Measurements from ENCODE around the gene NOS1.
"Not testable (repeated sequence)": the region's sequence is repeated elsewhere in the genome, so short reads cannot be mapped to it uniquely, and the experiment has no call there.

NOS1 gene

DNA sequence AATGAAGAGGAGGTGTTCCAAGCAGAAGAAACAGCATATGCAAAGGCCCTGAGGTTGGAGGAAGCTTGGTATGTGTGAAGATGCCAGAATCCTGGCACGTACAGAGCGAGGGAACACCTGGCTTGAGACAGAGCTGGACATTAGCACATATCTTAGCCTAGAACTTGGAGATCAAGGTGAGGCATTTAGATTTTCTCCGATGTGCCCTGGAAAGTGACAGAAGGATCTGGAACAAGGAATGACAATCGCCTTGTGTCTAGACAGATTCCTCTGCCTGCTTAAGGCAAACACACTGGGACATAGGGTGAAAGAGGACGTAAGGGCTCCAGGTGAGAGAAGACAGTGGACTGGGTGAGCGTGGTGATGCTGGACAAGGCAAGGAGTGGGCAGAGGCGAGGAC, 32.2 kb upstream of the NOS1 start:
- H3K4me3 ChIP-seq (ENCODE audit: low read depth, low read length): no peak overlapping the region

GRCh38 chr12:117390866-117391265, 29.4 kb upstream of the NOS1 start:
- no peak overlapping the region for H3K27ac ChIP-seq (ENCODE audit: low read depth, low read length)
- no peaks in the 10 kb centered on the region for H3K36me3 ChIP-seq (ENCODE audit: insufficient read depth, low read length)
- H2AFZ ChIP-seq (ENCODE audit: low read length, unreplicated experiment): no peak overlapping the region
- no peaks in the 10 kb centered on the region for H3K27me3 ChIP-seq (ENCODE audit: insufficient read depth, low read length)
- no peaks in the 10 kb centered on the region for H3K4me1 ChIP-seq (ENCODE audit: control insufficient read depth, insufficient read depth, low read length, unreplicated experiment)
- H3K4me3 ChIP-seq (ENCODE audit: low read depth, low read length): no peak overlapping the region
- no peaks in the 10 kb centered on the region for H3K79me2 ChIP-seq (ENCODE audit: control insufficient read depth, insufficient read depth, low read length, unreplicated experiment)

More for the DNA sequence above, 32.2 kb upstream of the NOS1 start:
- no peaks in the 10 kb centered on the region for H3K4me1 ChIP-seq (ENCODE audit: control insufficient read depth, insufficient read depth, low read length, unreplicated experiment)
- no peak overlapping the region for H3K27ac ChIP-seq (ENCODE audit: low read depth, low read length)
- no peak overlapping the region for H2AFZ ChIP-seq (ENCODE audit: low read length, unreplicated experiment)
- H3K79me2 ChIP-seq (ENCODE audit: control insufficient read depth, insufficient read depth, low read length, unreplicated experiment): no peaks in the 10 kb centered on the region
- H3K36me3 ChIP-seq (ENCODE audit: insufficient read depth, low read length): no peaks in the 10 kb centered on the region
- H3K27me3 ChIP-seq (ENCODE audit: insufficient read depth, low read length): no peaks in the 10 kb centered on the region

DNA sequence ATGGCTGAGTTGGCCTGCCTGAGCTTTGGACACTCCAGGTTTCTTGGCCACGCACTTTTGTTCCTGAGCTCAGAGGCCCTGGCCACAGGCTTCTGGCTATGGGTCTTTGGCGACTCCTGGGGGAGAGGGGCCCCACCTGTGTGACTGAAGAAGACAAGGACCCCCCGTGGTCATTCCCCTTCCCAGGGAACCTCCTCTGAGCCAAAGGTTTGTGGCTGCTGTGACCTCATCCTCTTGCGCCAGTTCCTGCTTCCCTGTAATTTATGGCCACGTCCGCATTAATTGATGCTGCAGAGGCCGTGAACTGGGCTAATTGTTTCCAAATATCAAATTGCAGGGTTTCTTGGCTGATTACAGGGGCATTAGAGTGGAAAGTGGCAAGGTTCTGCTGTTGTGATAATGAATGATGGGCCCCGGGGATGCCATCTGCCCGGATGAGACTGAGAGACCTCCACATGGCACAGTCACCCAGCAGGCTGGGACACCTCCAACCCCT, 27.6 kb upstream of the NOS1 start:
- no peaks in the 10 kb centered on the region for H3K27me3 ChIP-seq (ENCODE audit: insufficient read depth, low read length)
- H2AFZ ChIP-seq (ENCODE audit: low read length, unreplicated experiment): no peak overlapping the region
- no peaks in the 10 kb centered on the region for H3K36me3 ChIP-seq (ENCODE audit: insufficient read depth, low read length)
- H3K4me3 ChIP-seq (ENCODE audit: low read depth, low read length): no peak overlapping the region
- H3K4me1 ChIP-seq (ENCODE audit: control insufficient read depth, insufficient read depth, low read length, unreplicated experiment): no peaks in the 10 kb centered on the region
- no peaks in the 10 kb centered on the region for H3K79me2 ChIP-seq (ENCODE audit: control insufficient read depth, insufficient read depth, low read length, unreplicated experiment)
- no peak overlapping the region for H3K27ac ChIP-seq (ENCODE audit: low read depth, low read length)

DNA sequence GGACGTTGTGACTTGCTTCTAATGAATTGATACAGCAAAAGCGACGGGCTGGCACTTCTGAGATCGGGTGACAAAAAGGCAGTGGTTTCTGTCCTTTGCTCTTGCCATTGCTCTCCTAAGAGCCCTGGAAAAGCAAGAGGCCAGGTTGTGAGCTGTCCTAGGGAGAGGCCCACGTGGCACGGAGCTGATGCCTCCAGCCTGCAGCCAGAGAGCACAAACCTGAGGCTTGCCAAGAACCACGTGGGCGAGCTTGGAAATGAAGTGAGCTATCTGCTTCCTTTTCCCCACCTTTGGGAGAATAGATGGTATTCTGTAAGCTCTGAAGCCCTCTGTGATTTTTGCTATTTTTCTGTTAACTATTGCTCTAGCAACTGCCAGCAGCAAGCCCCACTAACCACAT, 26.4 kb upstream of the NOS1 start:
- Histone ChIP-seq H3K4me1 (ENCODE audit: control insufficient read depth, insufficient read depth, low read length, unreplicated experiment) (no peaks in the 10 kb centered on the region), H2AFZ (ENCODE audit: low read length, unreplicated experiment) (no peak overlapping the region), H3K4me3 (ENCODE audit: low read depth, low read length) (no peak overlapping the region), H3K27me3 (ENCODE audit: insufficient read depth, low read length) (no peaks in the 10 kb centered on the region), H3K79me2 (ENCODE audit: control insufficient read depth, insufficient read depth, low read length, unreplicated experiment) (no peaks in the 10 kb centered on the region), H3K27ac (ENCODE audit: low read depth, low read length) (no peak overlapping the region), H3K36me3 (ENCODE audit: insufficient read depth, low read length) (no peaks in the 10 kb centered on the region)

DNA sequence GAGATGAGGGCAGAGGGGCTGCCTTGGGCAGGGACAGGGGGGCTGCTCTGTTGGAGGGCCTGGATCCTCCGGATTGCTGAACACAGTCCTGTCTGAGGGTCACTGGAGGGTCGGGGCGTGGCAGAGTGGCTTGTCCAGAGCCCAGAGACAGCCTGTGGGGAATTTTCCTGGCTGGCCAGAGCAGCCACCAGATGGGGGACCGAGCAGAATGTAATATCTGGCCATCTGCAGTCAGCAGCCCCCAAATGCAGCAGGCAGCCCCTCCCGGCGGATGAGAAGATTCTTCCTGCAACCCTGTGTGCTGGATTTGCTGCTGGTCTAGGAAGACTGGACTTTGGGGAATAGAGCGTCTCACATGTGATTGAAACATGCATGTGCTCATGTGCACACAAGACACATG, 23.3 kb upstream of the NOS1 start:
- Histone ChIP-seq H3K27ac (ENCODE audit: low read depth, low read length) (no peak overlapping the region), H3K36me3 (ENCODE audit: insufficient read depth, low read length) (no peaks in the 10 kb centered on the region), H3K4me3 (ENCODE audit: low read depth, low read length) (no peak overlapping the region), H3K27me3 (ENCODE audit: insufficient read depth, low read length) (no peaks in the 10 kb centered on the region), H3K4me1 (ENCODE audit: control insufficient read depth, insufficient read depth, low read length, unreplicated experiment) (no peaks in the 10 kb centered on the region), H2AFZ (ENCODE audit: low read length, unreplicated experiment) (no peak overlapping the region), H3K79me2 (ENCODE audit: control insufficient read depth, insufficient read depth, low read length, unreplicated experiment) (no peaks in the 10 kb centered on the region)

DNA sequence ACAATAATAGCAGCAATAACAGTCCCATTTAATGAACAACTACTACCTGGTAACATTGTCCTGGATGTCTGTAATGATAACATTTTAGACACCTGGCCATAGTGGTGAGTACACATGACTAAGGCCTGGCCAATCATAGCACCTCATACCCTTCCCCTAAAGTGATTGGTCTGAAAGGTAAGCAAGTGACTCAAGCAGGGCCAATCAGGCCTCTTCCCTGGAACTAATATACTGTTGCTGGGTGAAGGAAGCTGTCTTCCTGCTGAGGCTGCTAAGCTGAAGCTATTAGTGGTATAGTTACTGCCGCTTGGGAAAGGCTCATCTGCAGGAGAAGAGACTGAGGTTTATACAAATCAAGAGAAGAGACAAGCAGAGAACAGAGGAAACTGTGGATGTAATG, 18.7 kb upstream of the NOS1 start:
- Histone ChIP-seq H2AFZ (ENCODE audit: low read length, unreplicated experiment) (no peak overlapping the region), H3K36me3 (ENCODE audit: insufficient read depth, low read length) (no peaks in the 10 kb centered on the region), H3K79me2 (ENCODE audit: control insufficient read depth, insufficient read depth, low read length, unreplicated experiment) (no peaks in the 10 kb centered on the region), H3K27me3 (ENCODE audit: insufficient read depth, low read length) (no peaks in the 10 kb centered on the region), H3K27ac (ENCODE audit: low read depth, low read length) (no peak overlapping the region), H3K4me1 (ENCODE audit: control insufficient read depth, insufficient read depth, low read length, unreplicated experiment) (no peaks in the 10 kb centered on the region), H3K4me3 (ENCODE audit: low read depth, low read length) (no peak overlapping the region)

- Histone ChIP-seq H3K27ac (ENCODE audit: low read depth, low read length) (no peak overlapping the region), H3K27me3 (ENCODE audit: insufficient read depth, low read length) (no peaks in the 10 kb centered on the region), H3K4me1 (ENCODE audit: control insufficient read depth, insufficient read depth, low read length, unreplicated experiment) (no peaks in the 10 kb centered on the region), H2AFZ (ENCODE audit: low read length, unreplicated experiment) (no peak overlapping the region), H3K36me3 (ENCODE audit: insufficient read depth, low read length) (no peaks in the 10 kb centered on the region), H3K4me3 (ENCODE audit: low read depth, low read length) (no peak overlapping the region), H3K79me2 (ENCODE audit: control insufficient read depth, insufficient read depth, low read length, unreplicated experiment) (no peaks in the 10 kb centered on the region)
Measured at GRCh38 chr12:117377758-117378157, 16.3 kb upstream of the NOS1 start.

DNA sequence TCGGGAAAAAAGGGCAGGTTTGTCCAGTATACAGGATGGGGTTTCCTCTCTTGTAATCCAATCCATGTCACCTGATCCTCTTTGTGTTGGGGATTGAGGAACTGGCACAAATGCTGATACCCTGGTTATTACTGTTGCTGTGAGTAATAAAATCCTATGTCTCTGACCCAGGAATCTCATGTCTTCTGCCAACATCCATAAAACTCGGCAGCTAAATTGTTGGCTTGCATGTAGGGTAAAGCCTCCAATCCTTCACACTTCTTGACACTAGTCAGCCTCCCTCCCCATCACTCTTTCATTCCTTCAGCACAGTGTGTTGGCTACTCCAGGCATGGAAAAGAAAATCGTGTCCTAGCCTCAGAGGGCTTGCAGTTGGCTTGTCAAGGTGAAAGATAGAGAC, 9.2 kb upstream of the NOS1 start:
- Histone ChIP-seq H2AFZ (ENCODE audit: low read length, unreplicated experiment) (no peak overlapping the region), H3K4me1 (ENCODE audit: control insufficient read depth, insufficient read depth, low read length, unreplicated experiment) (no peaks in the 10 kb centered on the region), H3K4me3 (ENCODE audit: low read depth, low read length) (no peak overlapping the region), H3K27ac (ENCODE audit: low read depth, low read length) (no peak overlapping the region), H3K27me3 (ENCODE audit: insufficient read depth, low read length) (peaks cover 4% of the 10 kb centered on the region; the same call in 1 of the 2 replicates), H3K79me2 (ENCODE audit: control insufficient read depth, insufficient read depth, low read length, unreplicated experiment) (no peaks in the 10 kb centered on the region), H3K36me3 (ENCODE audit: insufficient read depth, low read length) (no peaks in the 10 kb centered on the region)

- H3K79me2 ChIP-seq (ENCODE audit: control insufficient read depth, insufficient read depth, low read length, unreplicated experiment); H3K27ac ChIP-seq (ENCODE audit: low read depth, low read length); H3K27me3 ChIP-seq (ENCODE audit: insufficient read depth, low read length); H2AFZ ChIP-seq (ENCODE audit: low read length, unreplicated experiment); H3K4me3 ChIP-seq (ENCODE audit: low read depth, low read length); H3K36me3 ChIP-seq (ENCODE audit: insufficient read depth, low read length); H3K4me1 ChIP-seq (ENCODE audit: control insufficient read depth, insufficient read depth, low read length, unreplicated experiment): not testable (repeated sequence)
Measured at GRCh38 chr12:117370000-117370399, 8.6 kb upstream of the NOS1 start.

GRCh38 chr12:117367006-117367638, 5.7 kb upstream of the NOS1 start:
- Histone ChIP-seq H3K36me3 (ENCODE audit: insufficient read depth, low read length) (no peaks in the 10 kb centered on the region), H2AFZ (ENCODE audit: low read length, unreplicated experiment) (no peak overlapping the region), H3K4me3 (ENCODE audit: low read depth, low read length) (no peak overlapping the region), H3K27ac (ENCODE audit: low read depth, low read length) (no peak overlapping the region), H3K4me1 (ENCODE audit: control insufficient read depth, insufficient read depth, low read length, unreplicated experiment) (no peaks in the 10 kb centered on the region), H3K27me3 (ENCODE audit: insufficient read depth, low read length) (peaks cover 37% of the 10 kb centered on the region), H3K79me2 (ENCODE audit: control insufficient read depth, insufficient read depth, low read length, unreplicated experiment) (no peaks in the 10 kb centered on the region)

- Histone ChIP-seq H3K27me3 (ENCODE audit: insufficient read depth, low read length) (peaks cover 57% of the 10 kb centered on the region), H2AFZ (ENCODE audit: low read length, unreplicated experiment) (no peak overlapping the region), H3K79me2 (ENCODE audit: control insufficient read depth, insufficient read depth, low read length, unreplicated experiment) (no peaks in the 10 kb centered on the region), H3K36me3 (ENCODE audit: insufficient read depth, low read length) (no peaks in the 10 kb centered on the region), H3K27ac (ENCODE audit: low read depth, low read length) (no peak overlapping the region), H3K4me3 (ENCODE audit: low read depth, low read length) (no peak overlapping the region), H3K4me1 (ENCODE audit: control insufficient read depth, insufficient read depth, low read length, unreplicated experiment) (no peaks in the 10 kb centered on the region)
Measured at GRCh38 chr12:117365049-117365616, 3.7 kb upstream of the NOS1 start.
